Cardiac fibroblast (primary cell): ENCODE results near the gene FBXO31.
A peak's percentile ranks its signal among the peaks of the same experiment; 100 is the strongest.

Source experiments
- DNase-seq, 2 donors: peaks; one replicate each; pipeline versions ENCODE4 v3.0.0 to v3.0.0-alpha.2; 2010; ENCODE audit warnings: low read depth in 2 of 2
- H3K4me3 ChIP-seq, 2 donors: replicated peaks in 1 of 2; 1 replicate in 1 of 2; 2 replicates in 1 of 2; pipeline ENCODE4 v1.5.1; 2011; ENCODE audit warnings: low read depth in 2 of 2, low read length in 2 of 2, mild to moderate bottlenecking in 2 of 2, moderate library complexity in 1 of 2
- TF ChIP-seq, protein P1 (sequence below): IDR thresholded peaks from one replicate; pipeline ENCODE4 v1.5.1; 2011; ENCODE audit warnings: low read depth, mild to moderate bottlenecking, low read length, inconsistent platforms

FBXO31 gene

DNA sequence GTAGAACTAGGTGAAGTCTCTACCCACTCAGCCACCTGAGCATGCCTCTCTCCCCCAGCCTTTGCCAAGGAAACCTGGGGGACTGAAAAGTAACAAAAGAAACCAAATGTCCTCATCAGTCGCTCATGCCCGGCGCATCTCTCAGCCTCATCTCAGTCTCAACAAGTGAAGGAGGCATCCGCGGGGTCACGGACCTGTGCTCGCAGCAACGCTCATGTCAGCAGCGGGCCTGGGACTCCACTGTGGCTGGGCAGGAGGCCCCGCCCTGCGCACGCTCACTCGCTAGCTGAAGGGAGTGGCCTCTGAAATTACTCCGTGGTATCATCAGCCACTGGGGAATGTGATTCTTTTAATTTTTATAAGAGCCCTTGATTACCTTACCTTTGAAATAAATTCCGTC is 39.9 kb upstream of the FBXO31 start:
- no peak for DNase-seq
- no peak overlapping the region for H3K4me3 ChIP-seq
- TF ChIP-seq, protein P1, sequence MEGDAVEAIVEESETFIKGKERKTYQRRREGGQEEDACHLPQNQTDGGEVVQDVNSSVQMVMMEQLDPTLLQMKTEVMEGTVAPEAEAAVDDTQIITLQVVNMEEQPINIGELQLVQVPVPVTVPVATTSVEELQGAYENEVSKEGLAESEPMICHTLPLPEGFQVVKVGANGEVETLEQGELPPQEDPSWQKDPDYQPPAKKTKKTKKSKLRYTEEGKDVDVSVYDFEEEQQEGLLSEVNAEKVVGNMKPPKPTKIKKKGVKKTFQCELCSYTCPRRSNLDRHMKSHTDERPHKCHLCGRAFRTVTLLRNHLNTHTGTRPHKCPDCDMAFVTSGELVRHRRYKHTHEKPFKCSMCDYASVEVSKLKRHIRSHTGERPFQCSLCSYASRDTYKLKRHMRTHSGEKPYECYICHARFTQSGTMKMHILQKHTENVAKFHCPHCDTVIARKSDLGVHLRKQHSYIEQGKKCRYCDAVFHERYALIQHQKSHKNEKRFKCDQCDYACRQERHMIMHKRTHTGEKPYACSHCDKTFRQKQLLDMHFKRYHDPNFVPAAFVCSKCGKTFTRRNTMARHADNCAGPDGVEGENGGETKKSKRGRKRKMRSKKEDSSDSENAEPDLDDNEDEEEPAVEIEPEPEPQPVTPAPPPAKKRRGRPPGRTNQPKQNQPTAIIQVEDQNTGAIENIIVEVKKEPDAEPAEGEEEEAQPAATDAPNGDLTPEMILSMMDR, result no peak

DNA sequence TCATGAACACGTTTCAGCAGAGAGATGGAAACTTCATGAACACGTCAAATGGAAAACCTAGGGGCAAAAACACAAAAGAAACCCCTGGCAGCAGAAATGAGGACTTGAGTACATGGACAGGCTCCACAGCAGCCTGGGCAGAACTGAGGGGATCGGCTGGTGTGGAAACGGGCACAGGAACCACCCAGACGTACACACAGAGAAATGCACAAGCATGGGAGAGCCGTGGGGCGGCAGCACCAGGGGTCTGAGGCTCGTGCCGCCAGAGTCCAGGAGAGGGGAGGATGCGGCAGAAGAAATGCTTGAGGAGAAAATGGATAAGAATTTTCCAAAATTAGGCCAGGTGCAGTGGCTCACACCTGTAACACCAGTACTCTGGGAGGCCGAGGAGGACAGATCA is 38.5 kb upstream of the FBXO31 start:
- TF ChIP-seq, protein P1, result no peak
- no peak for DNase-seq
- no peak overlapping the region for H3K4me3 ChIP-seq

DNA sequence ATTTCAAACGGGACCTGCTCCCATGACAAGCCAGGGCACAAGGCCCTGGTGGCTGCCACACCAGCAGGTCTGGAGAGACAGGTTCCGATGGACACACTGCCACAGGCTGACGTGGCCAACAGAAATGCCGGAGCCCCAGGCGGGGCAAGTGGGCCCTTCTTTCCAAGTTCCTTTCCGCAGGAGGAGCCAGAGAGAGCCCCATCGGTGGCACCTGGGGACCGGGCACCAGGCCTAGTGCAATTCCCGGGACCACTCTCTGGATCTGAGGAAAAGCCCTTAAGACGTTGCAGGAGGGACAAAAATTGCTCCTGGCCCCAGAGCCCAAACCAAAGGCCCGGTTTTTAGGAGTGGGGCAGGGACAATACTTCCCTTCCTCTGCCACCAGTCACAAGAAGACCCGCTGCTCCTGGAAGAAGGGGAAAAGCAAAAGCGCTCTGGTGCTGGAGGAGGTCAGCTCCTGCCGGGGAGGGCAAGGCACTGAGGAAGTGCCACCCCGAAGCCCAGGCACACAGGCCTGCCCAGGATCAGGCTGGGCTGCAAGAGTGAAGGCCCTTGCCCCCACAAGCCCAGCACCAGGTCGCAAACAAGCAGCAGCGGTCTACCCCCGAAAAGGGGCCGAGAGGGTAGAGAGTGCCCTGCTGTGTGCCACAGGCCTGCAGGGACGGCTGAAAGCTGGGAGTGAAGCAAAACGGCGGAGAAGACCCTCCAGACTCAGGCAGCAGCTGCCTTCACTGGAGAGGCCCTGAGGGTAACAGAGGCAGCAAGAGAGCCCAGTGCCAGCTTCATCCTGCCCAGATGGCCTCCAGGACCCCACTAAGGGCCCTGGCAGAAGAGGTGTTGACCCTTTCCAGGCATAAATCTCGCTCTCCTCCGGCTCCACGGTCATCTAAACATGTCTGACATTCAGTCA is 37.7 kb upstream of the FBXO31 start:
- no peak for DNase-seq
- no peak overlapping the region for H3K4me3 ChIP-seq
- TF ChIP-seq, protein P1, result no peak

DNA sequence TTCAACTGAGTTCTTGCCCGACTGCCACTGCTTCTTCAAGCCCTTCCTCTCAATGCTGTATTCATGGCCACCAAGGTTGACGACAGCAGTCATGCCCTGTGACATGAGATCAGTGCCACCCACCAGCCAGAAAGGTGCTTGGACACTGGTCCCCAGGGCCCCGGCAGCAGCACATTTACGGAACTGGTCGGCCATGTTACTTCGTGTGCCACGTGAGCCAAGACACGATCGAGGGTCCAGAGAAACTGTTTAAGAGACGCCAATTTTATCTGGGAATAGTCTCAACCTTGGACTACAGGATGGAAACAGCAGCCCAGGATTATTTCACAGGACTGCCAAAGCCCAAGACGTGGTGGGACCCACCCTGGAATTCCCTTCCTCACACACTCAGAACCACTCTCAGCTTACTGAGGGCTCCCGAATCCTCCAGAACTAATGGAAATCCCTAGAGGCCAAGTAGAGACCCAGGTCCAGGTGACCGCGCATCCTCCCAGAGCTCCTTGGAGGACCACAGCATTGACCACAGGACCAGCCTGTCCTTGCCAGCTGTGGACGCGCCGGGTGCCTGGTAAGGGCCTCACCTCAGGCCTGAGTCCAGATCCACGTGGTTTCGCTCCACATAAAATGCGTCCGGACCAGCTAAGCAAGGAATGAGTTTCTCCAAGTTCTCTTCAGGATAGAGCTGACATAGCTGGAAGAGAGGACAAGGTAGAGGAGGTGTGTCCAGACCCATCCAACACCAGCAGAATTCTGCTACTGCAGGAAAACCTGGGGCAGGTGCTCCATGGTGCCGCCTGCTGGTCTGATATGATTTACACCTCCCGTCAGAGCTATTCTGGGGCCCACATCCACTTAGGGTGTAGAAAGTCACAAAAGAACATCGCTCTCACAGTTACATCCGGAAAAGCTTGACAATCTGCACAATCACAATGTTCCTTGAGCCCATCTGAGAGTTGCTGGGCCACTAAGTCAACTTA is 36.7 kb upstream of the FBXO31 start:
- DNase-seq, result no peak
- H3K4me3 ChIP-seq, result no peak overlapping the region

DNA sequence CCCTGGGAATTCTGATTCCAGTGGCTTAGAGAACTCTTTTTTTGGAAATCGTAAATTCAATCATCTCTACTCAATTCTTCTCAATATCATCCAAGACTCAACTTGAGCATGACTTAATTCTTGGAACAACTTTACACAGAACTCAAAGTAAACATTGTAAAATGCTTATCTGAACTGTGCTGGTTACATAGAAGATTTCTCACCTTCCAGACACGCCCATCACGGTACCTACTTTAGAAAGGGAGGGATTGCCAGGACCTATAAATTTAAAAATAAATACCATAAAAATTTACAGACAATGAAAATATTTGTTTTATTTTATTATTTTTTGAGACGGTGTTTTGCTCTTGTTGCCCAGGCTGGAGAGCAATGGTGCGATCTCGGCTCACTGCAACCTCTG is 35.1 kb upstream of the FBXO31 start:
- no peak for DNase-seq
- TF ChIP-seq, protein P1, result no peak
- H3K4me3 ChIP-seq, result no peak overlapping the region

More for the DNA sequence above, 36.7 kb upstream of the FBXO31 start:
- TF ChIP-seq, protein P1, result peak; percentile 17

DNA sequence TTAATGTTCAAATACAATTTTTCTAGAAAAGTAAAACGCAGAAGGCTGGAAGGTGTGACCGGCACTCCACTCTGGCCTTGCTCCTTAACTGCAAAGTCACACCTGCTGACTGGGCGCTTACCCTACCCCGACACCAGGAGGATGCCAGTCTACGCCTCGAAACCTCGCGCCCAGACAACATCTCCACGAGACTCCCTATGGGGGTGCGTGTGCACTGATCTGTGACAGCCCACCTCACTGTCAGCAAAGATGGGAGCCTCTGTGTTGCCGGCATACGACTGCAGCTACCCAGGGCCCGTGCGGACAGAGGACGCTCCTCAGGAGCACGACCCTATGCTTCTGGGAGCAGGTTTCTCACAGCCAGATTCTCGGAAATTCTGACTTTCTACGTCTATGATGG is 34.6 kb upstream of the FBXO31 start:
- no peak overlapping the region for H3K4me3 ChIP-seq
- TF ChIP-seq, protein P1, result no peak
- DNase-seq, result no peak
